T-cell (primary cell): ENCODE results near the gene TMEM52B. TPM values are rescaled to one million over a fixed set of nuclear protein-coding genes. Genes with fewer than 3 reads are reported as not detected.

ENCODE experiments used
- ATAC-seq, 4 experiments: fragments of 200-7000 bp in 3 of 4; fragments of 150-1000 bp in 1 of 4; cut with Tn5 transposase; replicated peaks in 1 of 4; 1 replicate in 3 of 4; 2 replicates in 1 of 4; pipeline ENCODE4 v1.10.0; 2021; ENCODE audit warnings: moderate library complexity in 3 of 4, mild to moderate bottlenecking in 2 of 4, moderate number of reproducible peaks in 1 of 4
- CTCF ChIA-PET, 2 donors: fragments of 300-600 bp; sonication (Branson Sonifier 250); formaldehyde crosslinking; loops; one replicate each; lab custom pipeline; 2022; ENCODE audit warnings: antibody characterized with exemption in 2 of 2; lab: Charles Lee
- POLR2A ChIA-PET, 2 donors: fragments of 300-600 bp; sonication (Branson Sonifier 250); formaldehyde crosslinking; loops; one replicate each; lab custom pipeline; 2022; ENCODE audit warnings: antibody characterized with exemption in 2 of 2; lab: Charles Lee
- DNase-seq, 35 experiments: peaks; one replicate each; pipeline versions ENCODE4 v3.0.0 to v3.0.0-alpha.2; 2013 to 2023
- H3K27ac ChIP-seq: one replicate; pipeline ENCODE4 v1.5.1; 2013; ENCODE audit warnings: low read length
- H3K27me3 ChIP-seq, 2 experiments: replicated peaks in 1 of 2; 1 replicate in 1 of 2; 2 replicates in 1 of 2; pipeline versions ENCODE4 v1.6.1 to v1.7.0; 2013; ENCODE audit warnings: low read length in 1 of 2, mixed read lengths in 1 of 2; ENCODE audit not compliant: control insufficient read depth in 2 of 2, insufficient read depth in 2 of 2; ENCODE audit errors: extremely low read depth in 1 of 2
- H3K36me3 ChIP-seq, 2 donors: 1 replicate in 1 of 2; 2 replicates in 1 of 2; pipeline versions ENCODE4 v1.6.1 to v1.7.0; 2013; ENCODE audit warnings: low read length in 1 of 2; ENCODE audit not compliant: control insufficient read depth in 2 of 2, insufficient read depth in 1 of 2; ENCODE audit errors: extremely low read depth in 1 of 2
- H3K4me1 ChIP-seq, 2 experiments: 1 replicate in 1 of 2; 2 replicates in 1 of 2; pipeline versions ENCODE4 v1.6.1 to v1.7.0; 2013; ENCODE audit warnings: low read length in 2 of 2, mixed read lengths in 1 of 2; ENCODE audit not compliant: insufficient read depth in 2 of 2, control insufficient read depth in 1 of 2; ENCODE audit errors: extremely low read depth in 1 of 2
- H3K4me3 ChIP-seq, 2 donors: 1 replicate in 1 of 2; 2 replicates in 1 of 2; pipeline versions ENCODE4 v1.5.1 to v1.7.0; 2013; ENCODE audit warnings: mild to moderate bottlenecking in 2 of 2, low read length in 1 of 2, moderate library complexity in 1 of 2; ENCODE audit not compliant: control insufficient read depth in 1 of 2; ENCODE audit errors: extremely low read depth in 1 of 2
- H3K9me3 ChIP-seq: 2 replicates; pipeline ENCODE4 v1.7.0; 2013
- H3K27ac Mint-ChIP-seq, 2 donors: one replicate each; pipeline ENCODE4 v1.8.0; 2020 to 2021; ENCODE audit warnings: mild to moderate bottlenecking in 2 of 2, mixed read lengths in 2 of 2
- H3K27me3 Mint-ChIP-seq, 2 donors: one replicate each; pipeline ENCODE4 v1.8.0; 2021 to 2022; ENCODE audit warnings: mixed read lengths in 2 of 2
- H3K36me3 Mint-ChIP-seq: one replicate; pipeline ENCODE4 v1.8.0; 2021; ENCODE audit warnings: mixed read lengths
- H3K4me1 Mint-ChIP-seq, 3 donors: one replicate each; pipeline ENCODE4 v1.8.0; 2020 to 2022; ENCODE audit warnings: mixed read lengths in 3 of 3, mild to moderate bottlenecking in 1 of 3
- H3K4me3 Mint-ChIP-seq, 3 donors: one replicate each; pipeline ENCODE4 v1.8.0; 2020 to 2022; ENCODE audit warnings: mild to moderate bottlenecking in 3 of 3, mixed read lengths in 3 of 3, moderate library complexity in 3 of 3
- H3K9me3 Mint-ChIP-seq, 3 donors: one replicate each; pipeline ENCODE4 v1.8.0; 2020 to 2022; ENCODE audit warnings: mixed read lengths in 3 of 3
- WGBS: methylation state at CpG from one replicate; pipeline ENCODE4 v1.1.5; 2013; ENCODE audit warnings: missing lambda C conversion rate; ENCODE audit not compliant: insufficient coverage; 5-methylcytosine and 5-hydroxymethylcytosine counted together
- total RNA-seq, 35 experiments: library from RNA in 6 of 35; stranded (reverse) in 6 of 35; fragments of 120-200 nt in 1 of 35; gene quantifications; one replicate each; pipeline versions ENCODE4 v1.2.1 to v1.2.4 and lab custom pipeline; 2013 to 2026

TMEM52B gene
- total RNA-seq, 5 donors from 2014 or later (not counting 1 experiment from before 2014, with no cell fraction given) = not detected

- no peaks in the 10 kb centered on the region for H3K36me3 Mint-ChIP-seq
- peaks cover 0 to 18% of the 10 kb centered on the region in 2 experiments for H3K27me3 ChIP-seq
- peak overlapping the region; percentile 88 to 94 (median 89) for H3K4me3 Mint-ChIP-seq
- no peak for ATAC-seq
- H3K9me3 ChIP-seq = no peaks in the 10 kb centered on the region
- WGBS = no CpG with 5 or more reads among the region's 6 CpGs
- H3K4me3 ChIP-seq = peak overlapping the region; percentile 87 to 98
- no peak overlapping the region for H3K27ac Mint-ChIP-seq
- peaks cover 12 to 15% (median 12%) of the 10 kb centered on the region in 3 donors for H3K4me1 Mint-ChIP-seq
- H3K27me3 Mint-ChIP-seq = peaks cover 3 to 12% of the 10 kb centered on the region in 2 donors
- POLR2A ChIA-PET = interaction anchor here (0.6 to 0.7 kb wide), 3 partner anchors 346 to 1479 kb away, joined by 3 to 8 read pairs (median 4); no protein-coding TSS in a partner anchor
- CTCF ChIA-PET = interaction anchor here (0.6 to 0.8 kb wide), 4 partner anchors 46 to 567 kb away, joined by 3 to 4 read pairs (median 3); no protein-coding TSS in a partner anchor
- no peaks in the 10 kb centered on the region for H3K36me3 ChIP-seq
- DNase-seq = peak in 1 of 35 experiments; percentile 2
- no peaks in the 10 kb centered on the region for H3K9me3 Mint-ChIP-seq
- H3K27ac ChIP-seq = no peak overlapping the region
- H3K4me1 ChIP-seq = peaks cover 3 to 13% of the 10 kb centered on the region in 2 experiments
These were observed 24.7 kb upstream of the TMEM52B start for GRCh38 chr12:10154145-10154496.

- CTCF ChIA-PET = interaction anchor here in 1 of 2 donors (0.7 kb wide), 1 partner anchor 302 kb away, joined by 3 read pairs; no protein-coding TSS in a partner anchor
- no peaks in the 10 kb centered on the region for H3K9me3 ChIP-seq
- no CpG with 5 or more reads among the region's 3 CpGs for WGBS
These were observed 22.9 kb upstream of the TMEM52B start for GRCh38 chr12:10155966-10156365.

GRCh38 chr12:10158406-10158805 lies 20.4 kb upstream of the TMEM52B start:
- H3K9me3 Mint-ChIP-seq = no peaks in the 10 kb centered on the region
- Histone ChIP-seq H3K36me3 (no peaks in the 10 kb centered on the region), H3K9me3 (no peaks in the 10 kb centered on the region), H3K27ac (no peak overlapping the region), H3K4me3 (no peak overlapping the region), H3K4me1 (peaks cover 3 to 9% of the 10 kb centered on the region in 2 experiments), H3K27me3 (peaks cover 0 to 14% of the 10 kb centered on the region in 2 experiments)
- ATAC-seq (no peak), DNase-seq (peak in 1 of 35 experiments; percentile 17)
- H3K4me1 Mint-ChIP-seq = peaks cover 7 to 9% (median 8%) of the 10 kb centered on the region in 3 donors
- POLR2A ChIA-PET = interaction anchor here (0.5 kb wide), 2 partner anchors 44 to 51 kb away, joined by 4 to 5 read pairs; no protein-coding TSS in a partner anchor
- WGBS = no CpG with 5 or more reads among the region's 2 CpGs
- H3K27ac Mint-ChIP-seq = no peak overlapping the region
- H3K36me3 Mint-ChIP-seq = no peaks in the 10 kb centered on the region
- no peak overlapping the region for H3K4me3 Mint-ChIP-seq
- CTCF ChIA-PET = interaction anchor here in 1 of 2 donors (1.0 kb wide), 1 partner anchor 409 kb away, joined by 4 read pairs; no protein-coding TSS in a partner anchor
- peaks cover 0 to 9% of the 10 kb centered on the region in 2 donors for H3K27me3 Mint-ChIP-seq

More at GRCh38 chr12:10155966-10156365, 22.9 kb upstream of the TMEM52B start:
- ATAC-seq (no peak), DNase-seq (no peak)
- H3K36me3 Mint-ChIP-seq = no peaks in the 10 kb centered on the region
- no peaks in the 10 kb centered on the region for H3K36me3 ChIP-seq
- H3K4me3 ChIP-seq = no peak overlapping the region
- peaks cover 12 to 15% (median 12%) of the 10 kb centered on the region in 3 donors for H3K4me1 Mint-ChIP-seq
- no peak overlapping the region for H3K27ac Mint-ChIP-seq
- peaks cover 3 to 12% of the 10 kb centered on the region in 2 donors for H3K27me3 Mint-ChIP-seq
- H3K4me1 ChIP-seq = peaks cover 3 to 13% of the 10 kb centered on the region in 2 experiments
- peaks cover 0 to 18% of the 10 kb centered on the region in 2 experiments for H3K27me3 ChIP-seq
- H3K27ac ChIP-seq = no peak overlapping the region
- H3K9me3 Mint-ChIP-seq = no peaks in the 10 kb centered on the region
- no peak overlapping the region for H3K4me3 Mint-ChIP-seq
- POLR2A ChIA-PET = interaction anchor here in 1 of 2 donors (0.5 kb wide), 1 partner anchor 31 kb away, joined by 5 read pairs; no protein-coding TSS in a partner anchor

GRCh38 chr12:10159280-10159679 lies 19.6 kb upstream of the TMEM52B start:
- no peak overlapping the region for H3K4me3 Mint-ChIP-seq
- DNase-seq (no peak), ATAC-seq (no peak)
- WGBS = no CpG with 5 or more reads among the region's 3 CpGs
- peaks cover 0 to 5% of the 10 kb centered on the region in 2 experiments for H3K27me3 ChIP-seq
- no peaks in the 10 kb centered on the region for H3K9me3 ChIP-seq
- H3K27ac ChIP-seq = no peak overlapping the region
- no peak overlapping the region for H3K4me3 ChIP-seq
- POLR2A ChIA-PET = no interaction called here
- H3K27me3 Mint-ChIP-seq = peaks cover 0 to 2% of the 10 kb centered on the region in 2 donors
- H3K36me3 ChIP-seq = no peaks in the 10 kb centered on the region
- peaks cover 0 to under 1% (median 0%) of the 10 kb centered on the region in 3 donors for H3K4me1 Mint-ChIP-seq
- H3K27ac Mint-ChIP-seq = no peak overlapping the region
- H3K4me1 ChIP-seq = peaks cover 0 to under 1% of the 10 kb centered on the region in 2 experiments
- CTCF ChIA-PET = interaction anchor here in 1 of 2 donors (1.0 kb wide), 1 partner anchor 410 kb away, joined by 4 read pairs; no protein-coding TSS in a partner anchor
- H3K9me3 Mint-ChIP-seq = no peaks in the 10 kb centered on the region
- H3K36me3 Mint-ChIP-seq = no peaks in the 10 kb centered on the region

GRCh38 chr12:10160617-10161385 lies 18.0 kb upstream of the TMEM52B start:
- POLR2A ChIA-PET = interaction anchor here in 1 of 2 donors (0.6 kb wide), 1 partner anchor 12 kb away, joined by 3 read pairs; no protein-coding TSS in a partner anchor
- Mint-ChIP-seq H3K27ac (no peak overlapping the region), H3K36me3 (no peaks in the 10 kb centered on the region), H3K4me3 (no peak overlapping the region), H3K9me3 (no peaks in the 10 kb centered on the region), H3K27me3 (peaks cover 0 to 3% of the 10 kb centered on the region in 2 donors), H3K4me1 (no peaks in the 10 kb centered on the region)
- 94% methylated on average over 1 of the region's 7 CpGs for WGBS
- no peak overlapping the region for H3K4me3 ChIP-seq
- H3K4me1 ChIP-seq = no peaks in the 10 kb centered on the region
- no peaks in the 10 kb centered on the region for H3K27me3 ChIP-seq
- no peak for ATAC-seq
- H3K27ac ChIP-seq = no peak overlapping the region
- CTCF ChIA-PET = interaction anchor here in 1 of 2 donors (0.6 to 1.2 kb wide), 2 partner anchors 45 to 59 kb away, joined by 3 read pairs; no protein-coding TSS in a partner anchor
- DNase-seq = no peak
- no peaks in the 10 kb centered on the region for H3K36me3 ChIP-seq
- no peaks in the 10 kb centered on the region for H3K9me3 ChIP-seq

GRCh38 chr12:10163084-10163483 lies 15.7 kb upstream of the TMEM52B start:
- DNase-seq (no peak), ATAC-seq (no peak)
- Mint-ChIP-seq H3K36me3 (no peaks in the 10 kb centered on the region), H3K27me3 (peaks cover 0 to 2% of the 10 kb centered on the region in 2 donors), H3K9me3 (no peaks in the 10 kb centered on the region), H3K4me1 (no peaks in the 10 kb centered on the region), H3K27ac (no peak overlapping the region), H3K4me3 (no peak overlapping the region)
- Histone ChIP-seq H3K27ac (no peak overlapping the region), H3K36me3 (no peaks in the 10 kb centered on the region), H3K9me3 (no peaks in the 10 kb centered on the region), H3K27me3 (no peaks in the 10 kb centered on the region), H3K4me1 (no peaks in the 10 kb centered on the region), H3K4me3 (no peak overlapping the region)
- ChIA-PET CTCF (interaction anchor here (0.6 to 0.7 kb wide), 3 partner anchors 34 to 1619 kb away, joined by 3 read pairs; no protein-coding TSS in a partner anchor), POLR2A (interaction anchor here in 1 of 2 donors (0.7 kb wide), 1 partner anchor 795 kb away, joined by 3 read pairs; no protein-coding TSS in a partner anchor)
- WGBS = no CpG with 5 or more reads among the region's 3 CpGs
